ENCODE results near the gene UGT1A4. TPM values are rescaled to one million over a fixed set of nuclear protein-coding genes. Genes with fewer than 3 reads are reported as not detected.
"Not testable (repeated sequence)": the region's sequence is repeated elsewhere in the genome, so short reads cannot be mapped to it uniquely, and the experiment has no call there.

The UGT1A4 gene
- total RNA-seq, 2 experiments from 2014 or later: not detected

GRCh38 chr2:233743464-233744259 lies 25.1 kb downstream of the UGT1A4 start:
- H3K4me1 Mint-ChIP-seq (ENCODE audit: low read depth): no peaks in the 10 kb centered on the region
- intact Hi-C loops (cut with micrococcal nuclease): no loop called here
- H3K27me3 Mint-ChIP-seq: peaks cover 4% of the 10 kb centered on the region
- H3K36me3 Mint-ChIP-seq: no peaks in the 10 kb centered on the region
- no peak overlapping the region for H3K4me3 Mint-ChIP-seq
- ChIA-PET POLR2A (no interaction called here), CTCF (no interaction called here)
- H3K27ac Mint-ChIP-seq: no peak overlapping the region
- no peaks in the 10 kb centered on the region for H3K9me3 Mint-ChIP-seq
- DNase-seq: no peak

DNA sequence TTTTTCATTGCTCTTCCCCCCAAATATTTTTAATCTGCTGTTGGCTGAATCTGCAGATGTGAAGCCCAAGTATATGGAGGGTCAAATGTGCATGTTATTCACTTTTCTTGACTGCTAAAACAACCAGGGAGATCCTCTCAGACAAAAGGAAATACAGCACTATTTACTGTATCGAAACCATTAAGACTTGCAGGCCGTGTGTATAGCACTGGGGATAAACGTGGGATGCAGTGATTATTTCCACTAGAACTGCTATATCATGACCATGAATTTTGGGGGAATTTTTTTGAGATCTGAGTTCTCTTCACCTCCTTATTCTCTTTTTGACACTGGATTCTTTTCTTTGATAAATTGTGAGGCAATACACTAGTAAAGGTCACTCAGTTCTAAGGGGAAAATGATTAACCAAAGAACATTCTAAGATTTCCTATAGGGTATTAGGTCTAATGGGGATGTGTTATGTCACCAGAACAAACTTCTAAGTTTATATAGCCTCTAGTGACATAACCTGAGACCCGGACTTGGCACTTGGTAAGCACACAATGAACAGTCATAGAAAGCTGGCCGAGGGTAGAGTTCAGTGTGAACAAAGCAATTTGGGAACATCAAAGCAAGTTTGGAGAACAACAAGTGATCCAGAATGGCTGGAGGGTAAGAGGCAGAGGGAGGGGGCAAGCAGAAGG lies 26.7 kb downstream of the UGT1A4 start:
- H3K27ac Mint-ChIP-seq: no peak overlapping the region
- H3K4me1 Mint-ChIP-seq (ENCODE audit: low read depth): no peaks in the 10 kb centered on the region
- no peaks in the 10 kb centered on the region for H3K9me3 Mint-ChIP-seq
- CTCF ChIA-PET: no interaction called here
- POLR2A ChIA-PET: no interaction called here
- intact Hi-C loops (cut with micrococcal nuclease): no loop called here
- peaks cover 5% of the 10 kb centered on the region for H3K27me3 Mint-ChIP-seq
- H3K36me3 Mint-ChIP-seq: no peaks in the 10 kb centered on the region
- DNase-seq: no peak
- no peak overlapping the region for H3K4me3 Mint-ChIP-seq

DNA sequence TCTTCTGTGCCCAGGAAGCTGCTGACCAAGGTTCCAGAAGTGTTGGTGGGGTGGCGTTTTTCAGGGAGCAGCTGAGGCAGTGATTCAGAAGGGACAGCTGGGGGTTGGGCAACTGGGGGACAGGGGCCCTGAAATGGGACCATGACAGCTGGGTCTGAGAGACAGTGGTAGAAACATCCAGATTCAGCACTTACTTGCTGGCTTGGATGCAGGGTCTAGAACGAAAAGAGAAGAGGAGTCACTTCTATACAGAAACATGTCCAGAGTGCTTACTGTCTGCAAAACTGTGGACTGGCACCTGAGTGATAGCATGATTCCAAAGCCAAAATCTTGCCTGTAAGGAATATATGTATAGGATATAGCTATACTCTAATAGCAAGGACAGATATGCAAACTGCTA lies 27.3 kb downstream of the UGT1A4 start:
- intact Hi-C loops (cut with micrococcal nuclease): not testable (repeated sequence)

DNA sequence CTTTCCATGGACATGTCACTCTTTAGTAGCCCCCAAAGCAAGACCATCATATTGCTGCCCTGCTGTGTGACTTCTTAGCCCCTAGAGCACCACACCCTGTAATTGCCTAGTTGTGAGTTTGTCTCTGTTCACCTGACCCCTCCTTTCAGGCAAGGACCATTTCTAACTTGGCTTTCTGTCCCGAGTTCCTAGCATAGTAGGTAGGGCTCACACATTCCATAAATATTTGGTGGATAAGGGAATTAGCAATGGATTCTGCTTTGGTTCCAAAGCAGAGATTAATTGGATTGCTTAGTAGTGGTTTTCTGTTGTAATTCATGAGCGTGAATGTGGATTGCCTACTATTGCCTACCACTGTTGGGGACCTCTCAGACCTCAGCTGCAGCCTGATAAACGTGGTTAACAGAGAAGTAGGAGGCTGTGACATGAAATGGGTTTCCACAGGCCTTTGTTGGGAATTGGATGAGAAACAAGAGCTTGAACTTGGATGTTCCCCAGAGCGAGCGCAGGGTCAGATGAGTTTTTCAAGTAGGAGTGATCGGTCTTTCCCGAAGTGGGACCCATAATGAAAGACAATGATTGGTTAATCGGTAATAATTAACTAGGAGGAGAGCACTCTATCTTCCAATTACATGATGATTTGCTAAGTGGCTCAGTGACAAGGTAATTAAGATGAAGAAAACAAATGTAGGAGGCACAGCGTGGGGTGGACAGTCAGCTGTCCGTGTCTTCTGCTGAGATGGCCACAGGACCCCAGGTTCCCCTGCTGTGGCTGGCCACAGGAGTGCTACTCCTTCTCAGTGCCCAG lies 28.1 kb downstream of the UGT1A4 start:
- ChIA-PET POLR2A (no interaction called here), CTCF (interaction anchor here (0.6 kb wide), 1 partner anchor 204 kb away, joined by 4 read pairs; no protein-coding TSS in a partner anchor)
- peaks cover 5% of the 10 kb centered on the region for H3K27me3 Mint-ChIP-seq
- peaks cover 2% of the 10 kb centered on the region for H3K9me3 Mint-ChIP-seq
- H3K4me3 Mint-ChIP-seq: no peak overlapping the region
- intact Hi-C loops (cut with micrococcal nuclease): no loop called here
- no peak for DNase-seq
- no peaks in the 10 kb centered on the region for H3K36me3 Mint-ChIP-seq
- H3K27ac Mint-ChIP-seq: no peak overlapping the region
- no peaks in the 10 kb centered on the region for H3K4me1 Mint-ChIP-seq (ENCODE audit: low read depth)

More for the DNA sequence above, 27.3 kb downstream of the UGT1A4 start:
- POLR2A ChIA-PET; H3K4me3 Mint-ChIP-seq; H3K27ac Mint-ChIP-seq; H3K27me3 Mint-ChIP-seq; DNase-seq; H3K9me3 Mint-ChIP-seq; CTCF ChIA-PET; H3K4me1 Mint-ChIP-seq (ENCODE audit: low read depth); H3K36me3 Mint-ChIP-seq: not testable (repeated sequence)

DNA sequence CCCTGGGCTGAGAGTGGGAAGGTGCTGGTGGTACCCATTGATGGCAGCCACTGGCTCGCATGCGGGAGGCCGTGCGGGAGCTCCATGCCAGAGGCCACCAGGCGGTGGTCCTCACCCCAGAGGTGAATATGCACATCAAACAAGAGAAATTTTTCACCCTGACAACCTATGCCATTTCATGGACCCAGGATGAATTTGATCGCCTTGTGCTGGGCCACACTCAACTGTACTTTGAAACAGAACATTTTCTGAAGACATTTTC lies 28.7 kb downstream of the UGT1A4 start:
- POLR2A ChIA-PET: no interaction called here
- Mint-ChIP-seq H3K4me3 (no peak overlapping the region), H3K9me3 (peaks cover 2% of the 10 kb centered on the region), H3K4me1 (ENCODE audit: low read depth) (no peaks in the 10 kb centered on the region), H3K36me3 (no peaks in the 10 kb centered on the region), H3K27ac (no peak overlapping the region), H3K27me3 (peaks cover 5% of the 10 kb centered on the region)
- CTCF ChIA-PET: interaction anchor here (0.6 kb wide), 1 partner anchor 204 kb away, joined by 4 read pairs; no protein-coding TSS in a partner anchor
- intact Hi-C loops (cut with micrococcal nuclease): no loop called here
- no peak for DNase-seq

- POLR2A ChIA-PET; H3K4me1 Mint-ChIP-seq (ENCODE audit: low read depth); H3K4me3 Mint-ChIP-seq; H3K27ac Mint-ChIP-seq; CTCF ChIA-PET; H3K9me3 Mint-ChIP-seq; DNase-seq; intact Hi-C loops (cut with micrococcal nuclease); H3K36me3 Mint-ChIP-seq; H3K27me3 Mint-ChIP-seq: not testable (repeated sequence)
Measured at GRCh38 chr2:233750689-233751088, 32.2 kb downstream of the UGT1A4 start.

DNA sequence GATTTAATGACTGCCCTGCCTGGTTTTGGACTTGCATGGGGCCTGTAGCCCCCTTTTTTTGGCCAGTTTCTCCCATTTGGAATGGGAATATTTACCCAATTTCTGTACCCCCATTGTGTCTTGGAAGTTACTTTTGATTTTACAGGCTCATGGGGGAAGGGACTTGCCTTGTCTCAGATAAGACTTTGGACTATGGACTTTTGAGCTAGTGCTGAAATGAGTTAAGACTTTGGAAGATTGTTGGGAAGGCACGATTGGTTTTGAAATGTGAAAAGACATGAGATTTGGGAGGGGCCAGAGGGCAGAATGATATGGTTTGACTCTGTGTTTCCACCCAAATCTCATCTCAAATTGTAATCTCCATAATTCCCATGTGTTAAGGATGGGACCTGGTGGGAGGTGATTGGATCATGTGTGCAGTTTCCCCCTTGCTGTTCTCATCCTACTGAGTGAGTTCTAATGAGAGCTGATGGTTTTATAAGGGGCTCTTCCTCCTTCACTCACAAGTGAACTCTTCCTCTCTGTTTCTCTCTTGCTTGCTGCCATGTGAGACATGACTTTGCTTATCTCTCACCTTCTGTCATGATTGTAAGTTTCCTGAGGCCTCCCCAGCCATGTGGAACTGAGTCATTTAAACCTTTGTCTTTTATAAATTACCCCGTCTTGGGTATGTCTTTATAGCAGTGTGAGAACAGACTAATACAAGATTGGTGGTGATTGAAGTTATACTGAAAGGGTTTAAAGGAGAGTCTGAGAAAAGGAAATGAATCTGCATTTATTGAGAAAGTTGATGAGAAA lies 32.9 kb downstream of the UGT1A4 start:
- H3K27ac Mint-ChIP-seq; DNase-seq; H3K36me3 Mint-ChIP-seq; H3K9me3 Mint-ChIP-seq; CTCF ChIA-PET; H3K4me1 Mint-ChIP-seq (ENCODE audit: low read depth); H3K27me3 Mint-ChIP-seq; POLR2A ChIA-PET; intact Hi-C loops (cut with micrococcal nuclease); H3K4me3 Mint-ChIP-seq: not testable (repeated sequence)

GRCh38 chr2:233754872-233755611 lies 36.5 kb downstream of the UGT1A4 start:
- Mint-ChIP-seq H3K36me3 (no peaks in the 10 kb centered on the region), H3K4me1 (ENCODE audit: low read depth) (no peaks in the 10 kb centered on the region), H3K27ac (no peak overlapping the region), H3K4me3 (no peak overlapping the region), H3K9me3 (peaks cover 2% of the 10 kb centered on the region), H3K27me3 (no peaks in the 10 kb centered on the region)
- DNase-seq: no peak
- POLR2A ChIA-PET: no interaction called here
- CTCF ChIA-PET: no interaction called here
- intact Hi-C loops (cut with micrococcal nuclease): no loop called here

GRCh38 chr2:233756429-233757081 lies 38.0 kb downstream of the UGT1A4 start:
- intact Hi-C loops (cut with micrococcal nuclease): no loop called here
- no peaks in the 10 kb centered on the region for H3K36me3 Mint-ChIP-seq
- peaks cover 1% of the 10 kb centered on the region for H3K9me3 Mint-ChIP-seq
- no peak overlapping the region for H3K27ac Mint-ChIP-seq
- no peaks in the 10 kb centered on the region for H3K27me3 Mint-ChIP-seq
- no peaks in the 10 kb centered on the region for H3K4me1 Mint-ChIP-seq (ENCODE audit: low read depth)
- DNase-seq: no peak
- ChIA-PET POLR2A (no interaction called here), CTCF (no interaction called here)
- H3K4me3 Mint-ChIP-seq: no peak overlapping the region

- Mint-ChIP-seq H3K27ac (no peak overlapping the region), H3K4me3 (no peak overlapping the region), H3K4me1 (ENCODE audit: low read depth) (no peaks in the 10 kb centered on the region), H3K36me3 (no peaks in the 10 kb centered on the region), H3K27me3 (peaks cover 2% of the 10 kb centered on the region), H3K9me3 (no peaks in the 10 kb centered on the region)
- CTCF ChIA-PET: no interaction called here
- no peak for DNase-seq
- POLR2A ChIA-PET: no interaction called here
- intact Hi-C loops (cut with micrococcal nuclease): no loop called here
Measured at GRCh38 chr2:233758141-233758540, 39.6 kb downstream of the UGT1A4 start.

DNA sequence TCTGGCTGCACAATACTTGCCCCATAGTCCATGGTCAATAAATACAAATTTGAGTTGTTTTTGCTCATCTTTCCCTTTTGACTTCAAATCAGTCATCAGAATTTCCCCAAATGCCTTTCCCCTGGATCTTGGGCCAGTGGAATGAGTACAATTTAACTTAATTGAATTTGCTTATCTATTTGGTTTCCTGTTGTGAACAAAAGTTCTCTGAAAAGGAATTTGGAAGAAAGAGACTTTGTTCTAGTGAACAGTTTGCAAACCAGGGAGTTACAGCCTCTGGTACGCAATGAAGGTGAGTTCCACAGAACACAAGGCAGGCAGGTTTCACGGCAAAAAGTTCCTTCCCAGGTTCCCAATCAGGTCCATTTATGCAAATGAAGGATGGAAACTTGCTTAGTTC lies 40.3 kb downstream of the UGT1A4 start:
- H3K36me3 Mint-ChIP-seq: no peaks in the 10 kb centered on the region
- no peaks in the 10 kb centered on the region for H3K9me3 Mint-ChIP-seq
- H3K4me3 Mint-ChIP-seq: no peak overlapping the region
- CTCF ChIA-PET: no interaction called here
- intact Hi-C loops (cut with micrococcal nuclease): no loop called here
- no peaks in the 10 kb centered on the region for H3K4me1 Mint-ChIP-seq (ENCODE audit: low read depth)
- no peak for DNase-seq
- POLR2A ChIA-PET: no interaction called here
- peaks cover 6% of the 10 kb centered on the region for H3K27me3 Mint-ChIP-seq
- no peak overlapping the region for H3K27ac Mint-ChIP-seq

Measured in activated CD4-positive, alpha-beta memory T cell treated with anti-CD3 and anti-CD28 coated beads for 36 hours (primary cell).